ENCODE measurements around the gene REEP1. TPM values are rescaled to one million over a fixed set of nuclear protein-coding genes. Genes with fewer than 3 reads are reported as not detected.
"Not testable (repeated sequence)": the region's sequence is repeated elsewhere in the genome, so short reads cannot be mapped to it uniquely, and the experiment has no call there.

The REEP1 gene
- total and polyA plus RNA-seq, 2 experiments from 2014 or later = 21.5 to 26.5 TPM

GRCh38 chr2:86202702-86203101 lies 134.7 kb downstream of the REEP1 start:
- H3K9me3 ChIP-seq (ENCODE audit: low read depth) = no peaks in the 10 kb centered on the region

GRCh38 chr2:86202336-86202692 lies 135.1 kb downstream of the REEP1 start:
- WGBS (ENCODE audit: low lambda C conversion rate, missing lambda C conversion rate) = 88% methylated on average over 2 of the region's 2 CpGs
- DNase-seq (ENCODE audit: low spot score) = no peak
- H3K27ac ChIP-seq = no peak overlapping the region
- no peak overlapping the region for H3K4me3 ChIP-seq
- TF ChIP-seq CTCF (IDR thresholded peaks at IDR 0.05; ENCODE audit: poor library complexity) (no peak), EZH2phosphoT487 (IDR thresholded peaks at IDR 0.05; ENCODE audit: low read depth, severe bottlenecking, unreplicated experiment) (no peak), EZH2 (IDR thresholded peaks at IDR 0.05; ENCODE audit: borderline replicate concordance) (no peak)
- no peak overlapping the region for H3K4me2 ChIP-seq
- H3K9me3 ChIP-seq (ENCODE audit: low read depth) = no peaks in the 10 kb centered on the region
- no peaks in the 10 kb centered on the region for H3K27me3 ChIP-seq
- no peaks in the 10 kb centered on the region for H3K9me2 ChIP-seq (replicated peaks; ENCODE audit: insufficient read depth)
- H3K4me1 ChIP-seq (ENCODE audit: insufficient read depth) = peaks cover 5% of the 10 kb centered on the region
- peaks cover 58% of the 10 kb centered on the region for H3K79me2 ChIP-seq
- no peaks in the 10 kb centered on the region for H4K20me1 ChIP-seq (ENCODE audit: insufficient read depth, poor library complexity, severe bottlenecking)
- no peak overlapping the region for H2AFZ ChIP-seq
- H3K36me3 ChIP-seq (replicated peaks; ENCODE audit: insufficient read depth, low read depth) = no peaks in the 10 kb centered on the region

More at GRCh38 chr2:86202702-86203101, 134.7 kb downstream of the REEP1 start:
- Histone ChIP-seq H3K4me2 (no peak overlapping the region), H3K9me2 (replicated peaks; ENCODE audit: insufficient read depth) (no peaks in the 10 kb centered on the region), H3K36me3 (replicated peaks; ENCODE audit: insufficient read depth, low read depth) (no peaks in the 10 kb centered on the region), H3K4me3 (no peak overlapping the region), H3K27me3 (no peaks in the 10 kb centered on the region), H4K20me1 (ENCODE audit: insufficient read depth, poor library complexity, severe bottlenecking) (no peaks in the 10 kb centered on the region), H3K79me2 (peaks cover 58% of the 10 kb centered on the region), H3K4me1 (ENCODE audit: insufficient read depth) (peaks cover 5% of the 10 kb centered on the region), H2AFZ (no peak overlapping the region), H3K27ac (no peak overlapping the region)
- TF ChIP-seq CTCF (IDR thresholded peaks at IDR 0.05; ENCODE audit: poor library complexity) (no peak), EZH2phosphoT487 (IDR thresholded peaks at IDR 0.05; ENCODE audit: low read depth, severe bottlenecking, unreplicated experiment) (no peak), EZH2 (IDR thresholded peaks at IDR 0.05; ENCODE audit: borderline replicate concordance) (no peak)
- 90% methylated on average over 9 of the region's 9 CpGs for WGBS (ENCODE audit: low lambda C conversion rate, missing lambda C conversion rate)
- DNase-seq (ENCODE audit: low spot score) = no peak

- H3K9me3 ChIP-seq (ENCODE audit: low read depth) = no peaks in the 10 kb centered on the region
- H4K20me1 ChIP-seq (ENCODE audit: insufficient read depth, poor library complexity, severe bottlenecking) = no peaks in the 10 kb centered on the region
- H3K4me1 ChIP-seq (ENCODE audit: insufficient read depth) = peaks cover 5% of the 10 kb centered on the region
- no peak overlapping the region for H3K27ac ChIP-seq
- H3K9me2 ChIP-seq (replicated peaks; ENCODE audit: insufficient read depth) = no peaks in the 10 kb centered on the region
- H3K27me3 ChIP-seq = no peaks in the 10 kb centered on the region
- TF ChIP-seq CTCF (IDR thresholded peaks at IDR 0.05; ENCODE audit: poor library complexity) = no peak
- no peak for TF ChIP-seq EZH2phosphoT487 (IDR thresholded peaks at IDR 0.05; ENCODE audit: low read depth, severe bottlenecking, unreplicated experiment)
- TF ChIP-seq EZH2 (IDR thresholded peaks at IDR 0.05; ENCODE audit: borderline replicate concordance) = no peak
- no peak for DNase-seq (ENCODE audit: low spot score)
- H2AFZ ChIP-seq = no peak overlapping the region
- H3K4me2 ChIP-seq = no peak overlapping the region
- 81% methylated on average over 8 of the region's 8 CpGs for WGBS (ENCODE audit: low lambda C conversion rate, missing lambda C conversion rate)
- H3K4me3 ChIP-seq = no peak overlapping the region
- peaks cover 58% of the 10 kb centered on the region for H3K79me2 ChIP-seq
- no peaks in the 10 kb centered on the region for H3K36me3 ChIP-seq (replicated peaks; ENCODE audit: insufficient read depth, low read depth)
These were observed 135.6 kb downstream of the REEP1 start for GRCh38 chr2:86201671-86202335.

GRCh38 chr2:86200564-86200963 lies 136.9 kb downstream of the REEP1 start:
- H3K9me3 ChIP-seq (ENCODE audit: low read depth); DNase-seq (ENCODE audit: low spot score); H4K20me1 ChIP-seq (ENCODE audit: insufficient read depth, poor library complexity, severe bottlenecking); H3K36me3 ChIP-seq (replicated peaks; ENCODE audit: insufficient read depth, low read depth); H3K27me3 ChIP-seq; H3K9me2 ChIP-seq (replicated peaks; ENCODE audit: insufficient read depth); H3K27ac ChIP-seq; H2AFZ ChIP-seq: not testable (repeated sequence)
- WGBS (ENCODE audit: low lambda C conversion rate, missing lambda C conversion rate) = 94% methylated on average over 11 of the region's 11 CpGs
- peak overlapping the region; percentile 86 for H3K4me2 ChIP-seq
- peak overlapping the region; percentile 61 for H3K4me3 ChIP-seq
- peaks cover 58% of the 10 kb centered on the region for H3K79me2 ChIP-seq
- H3K4me1 ChIP-seq (ENCODE audit: insufficient read depth) = peaks cover 11% of the 10 kb centered on the region

Measured in hepatocyte (in vitro differentiated cells).